Measurements from ENCODE around the gene RPS6KA2.

Gene RPS6KA2

GRCh38 chr6:166520905-166521834 lies 105.9 kb downstream of the RPS6KA2 start:
- no peak for DNase-seq

GRCh38 chr6:166516251-166516884 lies 110.7 kb downstream of the RPS6KA2 start:
- DNase-seq: no peak

DNA sequence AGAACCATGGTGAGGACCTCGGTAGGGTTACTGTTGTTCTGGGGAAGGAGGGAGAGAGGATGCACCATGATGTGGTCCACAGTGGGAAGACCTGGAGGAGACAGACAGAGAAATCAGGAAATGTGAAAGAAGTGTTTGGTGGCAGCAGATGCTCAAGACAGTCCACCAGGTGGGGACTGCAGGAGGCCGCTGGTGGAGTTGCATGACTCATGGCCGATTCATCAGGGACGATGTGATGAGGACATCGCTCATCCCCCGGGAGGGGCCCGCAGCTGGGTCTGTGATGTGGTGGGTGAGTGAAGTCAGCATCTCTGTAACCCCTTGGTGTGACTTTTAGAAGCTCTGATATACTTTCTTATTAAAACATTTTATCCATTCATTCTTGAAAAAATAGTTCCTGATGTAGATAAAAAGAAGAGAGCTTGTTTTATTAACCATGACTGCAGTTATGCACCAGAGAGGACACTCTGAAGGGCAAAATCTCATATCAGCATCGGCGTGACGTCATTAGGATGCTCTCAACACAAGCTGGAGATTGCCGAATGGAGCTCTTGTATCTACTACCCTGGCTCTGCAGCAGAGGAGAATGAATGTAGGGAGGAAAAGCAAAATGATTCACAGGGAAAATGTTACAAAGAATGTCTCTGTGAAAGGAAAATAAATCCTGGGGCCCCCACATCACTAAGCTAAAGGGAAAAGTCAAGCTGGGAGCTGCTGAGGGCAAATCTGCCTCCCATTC lies 111.8 kb downstream of the RPS6KA2 start:
- peak in 1 of 2 donors; percentile 10 for DNase-seq

GRCh38 chr6:166514196-166514595 lies 112.9 kb downstream of the RPS6KA2 start:
- DNase-seq: no peak

DNA sequence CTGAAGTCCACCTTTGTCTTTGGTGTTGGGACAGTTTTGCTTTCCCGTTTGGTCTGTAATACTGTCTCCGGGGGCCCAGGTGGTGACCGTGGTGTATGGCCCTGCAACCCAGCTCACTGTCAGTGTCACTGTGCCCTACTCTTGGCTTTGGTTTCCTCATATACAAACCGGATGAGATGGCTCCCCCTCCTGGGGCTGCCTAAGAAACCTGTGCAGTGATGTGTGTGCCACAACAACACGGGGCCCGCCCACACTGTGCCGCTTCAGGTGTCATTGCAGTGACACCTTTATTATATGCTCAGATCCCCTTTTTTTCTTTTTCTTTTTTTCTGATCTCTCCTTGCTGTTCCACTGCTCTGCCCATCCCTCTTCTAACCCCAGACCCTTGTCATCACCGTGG lies 114.5 kb downstream of the RPS6KA2 start:
- DNase-seq: no peak

GRCh38 chr6:166511316-166511715 lies 115.7 kb downstream of the RPS6KA2 start:
- DNase-seq: no peak

GRCh38 chr6:166509193-166509592 lies 117.9 kb downstream of the RPS6KA2 start:
- DNase-seq: no peak

DNA sequence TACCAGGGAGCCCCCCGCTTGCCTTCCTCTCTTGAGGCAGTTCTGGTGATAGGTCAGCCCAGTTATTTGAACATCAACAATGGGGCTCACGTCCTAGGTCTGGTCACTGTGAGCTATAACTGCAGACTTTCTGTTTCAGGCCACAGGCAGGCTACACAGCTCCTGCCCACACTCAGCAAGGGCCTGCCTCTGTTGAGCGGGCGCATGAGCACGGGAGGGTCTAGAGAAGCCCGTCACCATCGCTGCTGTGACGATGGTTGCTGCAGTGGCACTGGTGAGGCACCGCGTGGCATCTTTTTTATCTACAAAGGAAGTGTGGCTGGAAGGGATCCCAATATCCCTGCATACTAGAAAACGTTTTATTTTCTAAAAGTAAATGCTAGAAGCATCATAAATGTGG lies 118.3 kb downstream of the RPS6KA2 start:
- DNase-seq: no peak

DNA sequence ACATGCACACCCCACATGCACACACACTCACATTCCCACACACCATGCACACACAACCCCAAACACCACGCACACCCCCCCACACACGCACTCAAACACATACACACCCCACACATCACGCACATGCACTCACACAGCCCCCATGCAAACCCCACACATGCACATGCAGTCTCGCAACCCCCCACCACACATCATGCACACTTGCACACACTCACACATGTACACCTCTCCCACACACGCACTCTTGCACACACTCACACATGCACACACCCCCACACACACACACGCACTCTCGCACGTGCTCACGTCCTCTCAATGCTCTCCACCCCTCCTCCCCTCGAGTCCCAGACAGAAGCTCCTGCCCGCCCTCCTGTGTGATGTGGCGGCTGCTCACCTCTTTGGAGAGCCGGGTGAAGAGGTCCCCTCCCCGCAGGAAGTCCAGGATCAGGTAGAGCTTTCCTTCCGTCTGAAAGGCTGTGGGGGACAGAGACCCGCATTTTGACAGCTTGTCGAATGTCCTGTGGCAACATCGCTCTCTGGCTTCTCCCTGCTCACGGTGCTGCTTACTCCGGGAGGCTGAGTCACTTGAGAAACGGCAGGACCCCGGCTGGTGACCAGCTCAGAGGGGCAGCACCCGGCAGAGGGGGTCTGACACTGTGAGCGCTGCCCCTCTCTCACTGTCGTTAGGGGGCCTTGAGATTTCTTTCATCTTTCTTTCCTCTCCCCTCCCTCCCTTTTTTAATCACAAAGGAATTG lies 119.1 kb downstream of the RPS6KA2 start:
- no peak for DNase-seq

GRCh38 chr6:166507380-166507779 lies 119.7 kb downstream of the RPS6KA2 start:
- no peak for DNase-seq

GRCh38 chr6:166505133-166505905 lies 121.7 kb downstream of the RPS6KA2 start:
- no peak for DNase-seq

DNA sequence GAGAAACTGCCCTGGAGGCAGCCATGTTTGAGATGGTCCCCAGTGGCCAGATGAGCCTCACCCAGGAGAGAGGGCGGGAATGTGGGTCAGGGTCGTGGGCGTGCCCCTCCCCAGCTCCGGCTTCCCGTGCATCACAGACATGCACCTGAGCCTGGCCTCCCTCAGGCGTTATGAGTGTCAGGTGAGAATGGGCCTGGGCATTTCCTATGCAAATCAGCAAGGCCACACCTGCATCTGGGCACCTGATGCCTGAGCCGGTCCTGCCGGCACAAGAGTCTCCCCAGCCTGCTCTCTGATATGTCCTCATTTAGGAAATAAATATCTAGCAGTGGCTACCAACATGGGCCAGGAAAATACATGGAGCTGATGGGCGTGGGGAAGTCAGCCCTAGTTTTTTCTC lies 123.0 kb downstream of the RPS6KA2 start:
- DNase-seq: no peak

- no peak for DNase-seq
Measured at GRCh38 chr6:166503167-166503744, 123.8 kb downstream of the RPS6KA2 start.

DNA sequence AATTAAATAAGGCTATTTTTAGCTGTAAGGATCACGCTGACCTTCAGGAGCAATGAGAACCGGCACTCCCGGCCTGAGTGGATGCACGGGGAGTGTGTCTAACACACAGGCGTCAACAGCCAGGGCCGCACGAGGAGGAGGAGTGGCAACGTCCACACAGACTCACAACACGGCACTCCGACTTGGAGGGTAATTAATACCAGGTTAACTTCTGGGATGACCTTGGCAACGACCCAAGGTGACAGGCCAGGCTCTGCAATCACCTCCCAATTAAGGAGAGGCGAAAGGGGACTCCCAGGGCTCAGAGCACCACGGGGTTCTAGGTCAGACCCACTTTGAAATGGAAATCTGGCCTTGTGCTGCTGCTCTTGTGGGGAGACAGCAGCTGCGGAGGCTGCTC lies 124.6 kb downstream of the RPS6KA2 start:
- no peak for DNase-seq

DNA sequence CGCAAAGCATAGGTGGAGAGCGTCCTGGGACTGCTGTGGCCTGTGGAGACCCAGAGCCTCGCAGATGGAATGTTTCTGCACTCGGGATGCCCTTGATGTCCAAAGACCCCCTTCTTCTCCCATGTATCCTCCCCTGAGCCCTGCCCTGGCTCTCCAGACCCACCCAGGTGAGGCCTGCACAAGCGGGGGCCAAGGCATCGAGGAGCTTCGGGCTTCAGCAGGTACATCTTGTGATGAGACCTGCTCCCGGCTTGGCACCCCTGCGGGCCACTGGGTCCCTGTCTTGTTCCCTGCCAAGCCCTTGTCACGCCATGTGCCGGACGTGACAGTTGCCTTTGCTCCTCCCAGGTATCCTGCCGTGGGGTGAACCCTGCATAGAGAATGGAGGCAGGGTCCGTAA lies 125.8 kb downstream of the RPS6KA2 start:
- DNase-seq: no peak

DNA sequence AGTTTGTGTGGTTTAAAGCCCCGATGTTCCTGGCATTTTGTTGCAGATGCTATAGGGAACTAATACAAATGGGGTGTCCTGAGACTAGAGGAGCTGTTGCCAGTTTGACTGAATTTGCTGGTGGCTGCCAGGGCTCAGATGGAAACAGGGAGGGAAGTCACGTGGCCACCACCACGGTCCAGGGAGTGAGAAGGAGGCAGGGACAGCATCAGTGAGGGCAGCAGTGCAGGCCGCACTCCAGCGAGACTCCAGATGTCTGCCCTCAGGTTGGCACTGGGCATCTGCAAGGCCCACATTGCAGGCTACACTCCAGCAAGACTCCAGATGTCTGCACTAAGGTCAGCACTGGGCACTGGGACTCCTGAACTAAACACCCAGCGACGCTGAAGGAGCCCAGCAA lies 126.8 kb downstream of the RPS6KA2 start:
- no peak for DNase-seq

DNA sequence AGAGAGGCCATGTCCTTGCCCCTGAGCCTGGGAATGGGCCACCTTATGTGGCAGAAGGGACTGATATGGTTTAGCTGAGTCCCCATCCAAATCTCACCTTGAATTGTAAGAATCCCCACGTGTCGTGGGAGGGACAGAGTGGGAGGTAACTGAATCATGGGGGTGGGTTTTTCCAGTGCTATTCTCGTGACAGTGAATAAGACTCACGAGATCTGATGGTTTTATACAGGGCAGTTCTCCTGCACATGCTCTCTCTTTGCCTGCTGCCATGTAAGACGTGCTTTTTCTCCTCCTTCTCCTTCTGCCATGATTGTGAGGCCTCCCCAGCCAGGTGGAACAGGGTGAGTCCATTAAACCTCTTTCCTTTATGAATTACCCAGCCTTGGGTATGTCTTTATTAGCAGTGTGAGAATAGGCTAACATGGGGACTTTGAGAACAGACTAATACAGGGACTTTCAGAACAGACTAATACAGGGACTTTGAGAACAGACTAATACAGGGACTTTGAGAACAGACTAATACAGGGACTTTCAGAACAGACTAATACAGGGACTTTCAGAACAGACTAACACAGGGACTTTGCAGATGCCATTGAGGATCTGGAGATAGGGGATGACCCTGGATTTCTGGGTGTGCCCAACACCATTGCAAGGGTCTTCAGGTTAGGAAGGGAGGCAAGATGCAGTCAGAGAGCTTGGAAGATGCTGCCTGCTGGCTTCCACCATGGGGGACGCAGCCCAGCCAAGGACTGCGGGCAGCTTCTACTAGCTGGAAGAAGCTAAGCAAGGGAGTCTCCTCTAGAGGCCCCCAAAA lies 127.5 kb downstream of the RPS6KA2 start:
- DNase-seq: peak in 1 of 2 donors; percentile 31

DNA sequence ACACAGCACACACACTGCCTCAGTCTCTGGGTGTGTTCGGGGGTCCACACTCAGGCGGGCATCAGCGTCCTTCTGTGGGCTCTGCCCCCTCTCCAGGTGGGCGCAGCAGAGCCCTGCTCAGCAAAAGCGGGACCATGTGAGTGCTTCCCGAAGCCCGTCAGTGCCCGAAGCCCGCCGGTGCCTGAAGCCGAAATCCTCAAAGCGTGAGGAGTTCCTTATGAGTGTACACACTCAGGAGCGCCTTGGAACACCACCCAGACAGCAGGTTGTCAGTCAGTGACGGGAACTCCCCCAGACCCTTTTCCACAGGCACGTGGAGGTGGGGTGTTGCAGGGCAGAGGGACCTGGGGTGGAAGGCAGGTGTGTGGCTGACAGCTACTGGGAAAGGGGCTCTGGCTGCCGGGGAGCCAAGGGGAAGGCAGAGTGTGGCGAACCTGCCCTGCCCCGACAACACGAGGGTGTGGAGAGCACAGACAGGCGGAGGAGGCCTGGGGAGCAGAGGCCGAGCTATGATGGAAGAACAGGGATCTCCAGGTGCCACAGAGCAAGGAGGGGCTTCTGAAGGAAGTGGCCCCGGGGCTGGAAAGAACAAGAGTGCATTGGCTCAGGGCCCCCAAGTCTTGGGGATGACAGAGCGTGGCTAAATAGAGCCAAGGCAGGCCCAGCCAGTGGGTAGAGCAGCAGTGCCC lies 128.2 kb downstream of the RPS6KA2 start:
- DNase-seq: no peak

GRCh38 chr6:166498228-166498627 lies 128.8 kb downstream of the RPS6KA2 start:
- no peak for DNase-seq
